Measurements from ENCODE around the gene RUNX2. TPM values are rescaled to one million over a fixed set of nuclear protein-coding genes. Genes with fewer than 3 reads are reported as not detected.

RUNX2 gene
- total and polyA plus RNA-seq, 2 of the 8 experiments (the other 6 are each of a cell fraction or from before 2014, with no cell fraction given): 0.26 to 1.2 TPM

GRCh38 chr6:45616209-45616608 is 288.1 kb downstream of the RUNX2 start (continued):
- TF ChIP-seq SAP30 (IDR thresholded peaks at IDR 0.05; ENCODE audit: insufficient read depth, insufficient replicate concordance, low read length): no peak

All from H1 (cell line).